B cell (primary cell): ENCODE results near the gene TIMM10.

Experiments
- CTCF ChIP-seq: fragments of 200-600 bp; IDR thresholded peaks from one replicate; pipeline ENCODE4 v1.8.0; 2022; ENCODE audit warnings: antibody characterized with exemption, mild to moderate bottlenecking
- EZH2 ChIP-seq: IDR thresholded peaks from 2 replicates; pipeline ENCODE4 v1.6.1; 2012; ENCODE audit warnings: borderline replicate concordance, low read depth, mild to moderate bottlenecking, moderate library complexity, low read length; ENCODE audit not compliant: insufficient read depth, poor library complexity, severe bottlenecking

GRCh38 chr11:57512646-57513451, 17.7 kb downstream of the TIMM10 start:
- TF ChIP-seq CTCF (no peak), EZH2 (no peak)
